GM21381 (cell line): ENCODE data around the gene FNIP2.
A peak's percentile ranks its signal among the peaks of the same experiment; 100 is the strongest.

Experiments used
- ATAC-seq: cut with Tn5 transposase; IDR thresholded peaks from one replicate; pipeline ENCODE4 v1.9.1; 2021; ENCODE audit warnings: mild to moderate bottlenecking, moderate library complexity; ENCODE audit not compliant: unreplicated experiment

Gene FNIP2

DNA sequence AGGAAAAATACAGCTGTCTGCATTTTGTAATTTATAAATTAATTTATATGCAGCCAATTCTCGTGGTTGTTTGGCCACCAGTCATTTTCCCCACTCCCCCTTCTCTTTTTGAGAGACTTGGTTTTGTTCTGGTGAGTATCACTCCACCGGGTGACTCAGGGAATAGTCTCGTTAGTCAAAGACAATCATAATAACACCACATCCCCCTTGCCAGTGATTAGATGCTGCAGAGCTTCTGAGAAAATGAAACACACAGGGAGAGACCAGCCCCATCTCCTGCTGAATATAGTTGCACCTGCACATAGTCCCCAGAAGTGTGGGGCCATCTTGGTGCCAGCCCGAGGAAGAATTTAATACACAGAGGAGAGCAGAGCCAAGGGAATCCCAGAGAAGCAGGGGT is 8.0 kb upstream of the FNIP2 start:
- no peak for ATAC-seq

DNA sequence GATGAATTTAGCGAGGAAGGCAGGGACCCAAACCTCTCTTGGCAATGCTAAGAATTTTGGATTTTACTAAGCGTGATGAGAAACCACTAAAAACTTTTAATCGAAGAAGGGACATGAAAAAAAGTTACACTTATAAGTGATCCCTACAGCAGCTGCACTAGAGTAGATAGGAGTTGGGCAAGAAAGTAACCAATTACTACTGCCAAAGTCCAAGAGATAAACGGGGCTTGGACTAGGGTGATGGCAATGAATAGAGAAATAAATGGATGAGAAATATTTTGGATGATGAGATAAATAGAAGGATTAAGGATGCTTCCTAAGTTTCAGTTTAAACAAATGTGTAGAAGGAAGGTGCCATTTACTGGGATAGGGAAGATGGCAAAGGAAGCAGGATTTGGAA is 6.3 kb upstream of the FNIP2 start:
- no peak for ATAC-seq

DNA sequence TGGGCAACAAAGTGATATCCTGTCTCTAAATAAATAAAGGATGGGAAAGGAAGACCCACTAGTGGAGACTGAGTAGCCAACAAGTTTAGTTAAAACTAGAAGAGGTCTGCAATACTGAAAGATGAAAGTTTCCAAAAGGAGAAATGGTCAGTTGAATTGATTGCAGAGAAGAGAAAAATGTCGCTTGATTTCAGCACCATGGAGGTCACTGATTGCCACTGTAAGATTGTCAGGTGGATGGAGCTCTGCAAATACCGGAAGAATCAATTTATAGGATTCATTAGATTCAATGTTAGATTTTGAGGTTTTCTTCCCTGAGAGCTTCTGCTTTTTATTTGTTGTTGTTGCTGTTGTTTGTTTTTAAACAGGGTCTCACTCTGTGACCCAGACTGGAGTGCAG is 5.4 kb upstream of the FNIP2 start:
- no peak for ATAC-seq

DNA sequence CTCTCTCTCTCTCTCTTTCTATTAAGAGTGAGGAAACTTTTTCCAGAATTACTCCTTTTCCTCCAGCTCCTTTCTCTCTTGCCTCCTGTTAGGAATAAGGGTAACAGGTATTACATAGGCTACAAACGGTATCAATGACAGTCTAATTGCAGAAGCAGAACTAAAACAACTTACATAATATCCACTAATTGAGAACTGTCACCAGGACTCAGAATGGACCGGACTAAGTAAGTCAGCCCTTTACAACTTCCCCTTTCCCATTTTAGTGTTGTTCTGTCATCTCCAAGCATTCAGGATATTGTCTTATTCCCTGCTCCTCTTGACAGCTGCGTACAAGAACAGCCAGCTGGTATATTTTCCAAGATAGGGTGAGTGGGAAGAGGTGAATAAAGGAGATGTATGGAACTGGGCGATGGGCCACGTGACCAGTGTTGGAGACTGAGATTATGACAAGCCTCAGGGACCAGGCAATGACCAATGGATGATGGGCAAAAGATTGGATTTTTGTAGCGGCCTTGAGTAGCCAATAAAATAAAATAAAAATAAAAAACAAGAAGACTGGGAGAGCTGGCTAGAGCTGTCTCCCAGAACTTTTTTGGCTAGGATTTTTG is 2.3 kb upstream of the FNIP2 start:
- no peak for ATAC-seq

DNA sequence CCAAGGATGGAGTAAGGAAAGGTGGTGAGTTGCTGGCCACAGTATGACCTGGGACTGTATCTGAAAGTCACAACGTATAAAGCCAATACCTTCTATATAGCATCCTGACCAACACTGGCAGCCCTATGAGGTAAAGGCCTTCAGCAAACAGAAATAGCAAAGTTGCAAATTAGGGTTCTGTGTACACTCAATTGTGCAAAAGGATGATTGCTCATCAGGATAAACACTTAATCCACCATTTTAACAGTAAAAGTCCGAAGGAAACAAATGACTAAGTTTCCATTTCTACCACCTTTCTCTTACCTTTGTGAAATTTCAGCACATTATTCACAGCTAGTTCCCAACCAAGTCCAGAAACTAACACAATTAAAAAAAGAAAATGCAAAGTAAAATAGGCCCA is 1.4 kb upstream of the FNIP2 start:
- ATAC-seq = no peak

DNA sequence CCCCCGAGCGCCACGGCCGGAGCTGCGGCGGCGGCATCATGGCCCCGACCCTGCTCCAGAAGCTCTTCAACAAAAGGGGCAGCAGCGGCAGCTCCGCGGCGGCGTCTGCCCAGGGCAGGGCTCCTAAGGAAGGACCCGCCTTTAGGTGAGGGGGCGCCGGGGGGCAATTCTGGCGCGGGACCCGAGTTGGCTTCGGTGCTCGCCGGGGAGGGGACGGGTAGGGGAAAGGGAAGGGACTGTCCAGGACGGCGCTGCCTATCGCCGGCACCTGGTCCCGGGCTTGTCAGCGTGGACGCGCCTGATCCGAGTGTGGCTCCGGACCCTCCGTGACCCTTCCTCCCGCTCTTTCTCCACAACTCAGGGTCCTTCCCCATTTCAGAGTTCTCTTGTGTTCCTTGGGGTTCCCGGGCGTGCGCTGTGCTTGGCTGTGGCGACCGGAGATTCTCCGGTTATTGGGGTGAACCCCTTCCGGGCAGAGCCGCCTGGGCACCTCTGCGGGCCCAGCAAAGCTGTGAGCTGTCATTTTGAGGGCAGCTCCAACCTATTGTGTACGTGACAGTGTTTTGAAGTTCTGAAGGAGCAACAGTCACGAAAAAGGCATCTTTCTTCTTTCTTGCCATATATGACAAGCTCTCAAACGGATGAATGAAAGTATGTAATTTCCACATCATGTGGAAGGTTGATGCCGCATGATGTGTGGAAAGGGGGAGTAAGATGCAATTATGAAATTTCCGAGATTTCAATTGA is 522 bp downstream of the FNIP2 start:
- ATAC-seq = peak; percentile 34

DNA sequence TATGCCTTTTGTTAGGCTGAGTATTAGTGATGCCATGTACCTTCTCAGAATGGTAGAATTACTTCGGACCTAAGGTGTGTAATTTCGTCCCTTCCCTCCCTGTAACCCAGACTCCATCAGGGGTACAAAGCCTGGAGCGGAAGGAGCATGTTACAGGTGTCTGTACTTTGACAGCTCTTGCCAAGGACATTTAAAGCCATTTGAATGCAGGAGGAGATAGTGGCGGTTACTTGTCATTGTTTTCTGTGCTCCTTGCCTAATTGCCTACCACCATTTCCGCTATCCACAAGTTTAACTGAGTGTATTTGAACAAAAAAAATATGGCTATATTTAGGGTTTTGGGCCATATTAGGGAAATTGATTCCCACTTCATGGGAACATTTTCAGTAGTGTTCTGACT is 1.8 kb downstream of the FNIP2 start:
- ATAC-seq = no peak

DNA sequence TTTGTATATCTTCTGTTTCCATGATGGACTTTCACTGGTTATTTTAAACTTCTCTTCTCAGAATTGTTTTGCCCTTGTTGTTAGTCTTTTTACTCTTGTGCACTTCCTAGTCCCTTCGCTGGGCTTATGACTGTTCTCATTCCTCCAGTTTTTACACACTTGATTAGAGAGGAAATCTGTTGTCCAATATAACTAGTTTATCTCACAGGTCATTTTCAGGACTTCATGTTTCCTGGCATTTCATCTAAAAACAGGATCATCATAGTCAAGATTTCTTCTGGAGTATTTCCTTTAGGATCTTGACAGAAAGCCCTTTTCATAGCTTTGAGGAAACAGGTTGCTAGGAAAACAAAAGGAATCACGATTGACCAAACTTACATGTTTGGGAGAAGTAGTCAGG is 3.0 kb downstream of the FNIP2 start:
- no peak for ATAC-seq

DNA sequence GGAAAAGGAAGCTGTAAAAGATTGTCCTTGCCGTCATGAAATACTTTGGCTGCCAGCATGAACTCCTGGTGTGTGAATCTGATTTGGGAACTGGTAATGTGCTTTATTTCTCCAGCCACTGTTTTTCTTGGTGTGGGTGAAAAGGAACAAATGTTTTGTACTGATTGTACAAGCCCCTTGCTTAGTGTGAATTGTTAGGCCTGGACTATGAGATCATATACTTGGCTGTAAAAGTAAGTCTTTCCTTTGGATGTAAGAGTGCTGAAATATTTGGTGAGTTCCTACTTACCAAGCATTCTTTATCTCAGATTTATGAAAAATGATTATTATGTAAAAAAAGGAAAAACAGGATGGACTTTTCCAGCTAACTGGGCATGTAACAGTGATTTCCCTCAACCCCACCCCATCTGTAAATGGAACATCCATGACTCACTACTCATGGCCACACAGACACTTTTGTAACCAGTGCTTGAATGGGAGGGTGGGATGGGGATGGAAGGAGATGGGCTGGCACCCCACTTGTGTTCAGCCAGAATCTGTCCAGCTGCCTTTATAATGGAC is 6.3 kb downstream of the FNIP2 start:
- ATAC-seq = no peak

DNA sequence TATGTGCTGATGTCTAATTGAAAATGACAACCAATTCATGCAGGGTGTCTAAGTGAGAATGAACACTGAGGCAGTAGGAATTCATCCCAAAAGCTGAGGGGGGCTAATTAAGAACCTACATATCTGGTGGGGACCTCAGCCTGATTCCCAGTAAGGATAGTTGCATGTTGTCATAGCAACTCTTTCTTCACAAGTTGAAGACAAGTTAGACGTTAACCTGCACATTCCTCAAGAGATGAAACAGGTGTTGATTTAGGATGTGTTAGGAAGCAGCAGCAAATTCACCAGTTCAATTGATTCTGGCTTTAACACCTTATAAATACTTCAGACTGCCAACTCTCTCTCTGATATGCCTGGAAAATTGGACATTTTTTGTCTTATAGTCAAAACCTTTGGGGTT is 7.3 kb downstream of the FNIP2 start:
- no peak for ATAC-seq

DNA sequence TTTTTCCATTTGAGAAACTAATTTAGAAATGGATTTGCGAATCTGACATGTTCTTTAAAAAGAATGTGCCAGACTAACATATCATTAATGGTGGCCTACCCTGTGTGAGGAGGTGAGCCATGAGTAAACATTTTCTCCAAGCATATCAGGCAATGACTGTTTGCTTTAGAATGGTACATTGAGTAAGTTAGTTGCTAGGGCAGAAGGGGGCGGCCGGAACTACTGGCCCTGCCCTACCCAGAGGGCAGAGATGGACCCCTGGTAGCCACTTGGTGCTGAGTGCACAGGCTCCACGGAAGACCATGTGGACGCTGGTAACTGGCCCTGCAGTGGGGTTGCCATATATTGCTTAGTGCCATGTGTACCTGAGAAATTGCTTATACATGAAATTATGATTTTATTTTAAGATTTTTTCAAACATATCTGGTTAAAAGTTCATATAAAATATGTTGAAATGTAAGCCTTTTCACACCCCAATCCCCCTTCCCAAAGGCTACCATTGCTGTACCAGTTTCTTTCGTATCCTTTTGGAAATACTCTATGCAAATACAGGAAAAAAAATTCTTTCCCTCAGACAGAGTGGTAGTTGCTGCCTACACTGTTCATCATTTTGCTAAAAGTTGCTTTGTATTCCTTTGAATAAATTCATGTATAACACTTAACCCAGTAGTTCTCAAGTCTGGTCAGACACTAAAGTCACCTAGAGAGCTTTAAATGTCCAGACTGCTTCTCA is 8.8 kb downstream of the FNIP2 start:
- ATAC-seq = peak; percentile 13

DNA sequence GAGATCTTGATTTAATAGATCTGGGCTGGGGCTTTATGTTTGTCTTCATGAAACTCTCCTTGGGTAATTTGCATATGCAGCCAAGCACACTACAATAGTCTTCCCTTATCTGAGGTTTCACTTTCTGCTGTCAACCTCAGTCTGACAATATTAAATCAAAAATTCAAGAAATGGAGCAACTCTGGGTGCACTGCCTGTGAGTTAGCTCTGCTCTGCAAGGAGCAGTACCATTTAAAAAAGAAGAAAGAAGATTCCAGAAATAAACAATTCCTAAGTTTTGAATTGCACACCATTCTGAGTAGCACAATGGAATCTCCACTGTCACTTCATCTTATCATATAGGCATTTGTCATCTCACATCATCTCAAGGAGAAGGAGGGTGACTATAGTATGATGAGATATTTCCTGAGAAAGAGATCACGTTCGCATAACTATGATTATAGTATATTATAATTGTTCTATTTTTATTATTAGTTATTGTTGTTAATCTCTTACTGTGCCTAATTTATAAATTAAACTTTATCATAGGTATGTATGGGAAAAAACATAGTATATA is 9.4 kb downstream of the FNIP2 start:
- ATAC-seq = peak; percentile 96

DNA sequence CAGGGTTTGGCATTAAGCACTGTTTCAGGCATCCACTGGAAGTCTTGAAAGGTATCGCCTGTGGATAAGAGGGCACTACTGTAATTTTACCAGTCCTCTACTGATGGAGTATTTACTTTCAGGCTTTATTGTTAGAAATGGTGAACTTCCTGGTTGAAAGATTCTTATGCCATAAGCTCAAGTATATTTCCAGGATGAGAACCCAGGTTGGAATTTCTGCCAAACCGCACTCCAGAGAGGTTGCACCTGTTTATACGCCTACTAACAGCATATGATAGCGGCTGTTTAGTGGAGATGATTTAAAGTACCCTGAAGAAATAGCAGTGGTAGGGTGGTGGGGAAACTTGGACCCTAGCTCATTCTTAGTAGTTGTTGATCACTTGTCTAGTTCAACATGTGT is 9.9 kb downstream of the FNIP2 start:
- ATAC-seq = no peak

DNA sequence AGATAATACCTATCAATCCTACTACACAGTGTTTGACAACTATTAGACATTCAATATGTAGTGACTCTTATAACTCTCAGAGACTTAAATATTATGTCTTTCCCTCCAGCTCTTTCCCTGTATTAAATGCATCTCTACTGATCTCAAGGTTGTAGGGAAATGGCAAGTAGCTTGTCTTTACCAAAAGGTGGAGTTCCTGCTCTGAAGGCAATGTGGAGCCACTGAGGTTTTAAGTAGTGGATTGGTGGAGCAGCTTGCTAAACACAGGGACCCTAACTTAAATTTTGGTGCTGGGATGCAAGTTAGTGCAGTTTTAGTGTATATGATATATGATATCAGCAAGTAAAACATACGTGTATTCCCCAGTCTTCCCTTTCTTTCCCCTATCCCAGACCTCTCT is 13.1 kb downstream of the FNIP2 start:
- ATAC-seq = no peak

DNA sequence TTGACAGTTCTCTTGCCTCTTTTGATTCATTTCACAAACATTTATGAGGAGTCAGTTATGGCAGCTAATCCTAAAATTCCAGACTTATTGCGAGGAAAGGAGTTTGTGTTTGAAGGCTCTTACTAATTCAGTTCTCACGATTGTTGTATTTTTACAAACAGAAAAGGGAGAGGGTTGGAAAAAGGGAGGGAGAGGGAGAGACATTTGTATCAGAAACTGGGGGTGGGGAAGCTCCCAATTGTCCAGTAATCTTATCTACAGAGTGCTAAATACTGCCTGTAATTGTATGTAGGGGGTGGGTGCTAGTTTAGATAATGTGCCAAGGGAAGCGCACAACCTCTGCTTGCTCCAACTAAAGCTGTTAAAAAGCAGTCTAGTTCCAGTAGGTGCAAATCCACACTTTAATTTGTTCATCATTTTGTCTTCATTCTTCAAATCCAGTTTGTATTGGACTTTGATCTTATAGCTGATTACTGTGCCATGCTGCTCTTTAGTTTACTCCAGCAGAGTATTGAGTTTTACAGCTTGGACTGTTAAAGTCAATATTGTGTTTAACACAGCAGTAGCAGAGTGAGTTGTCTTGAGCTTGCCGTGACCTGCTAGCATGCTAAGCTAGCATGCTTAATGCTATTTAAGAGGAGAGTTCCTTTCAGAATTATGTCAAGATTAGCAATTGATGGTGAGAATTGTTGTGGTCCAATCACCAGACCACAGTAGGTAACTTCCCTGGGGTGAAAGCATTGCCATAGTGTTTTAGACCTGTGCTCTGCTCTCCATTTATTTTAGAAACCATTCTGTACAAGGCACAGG is 13.9 kb downstream of the FNIP2 start:
- peak; percentile 51 for ATAC-seq

DNA sequence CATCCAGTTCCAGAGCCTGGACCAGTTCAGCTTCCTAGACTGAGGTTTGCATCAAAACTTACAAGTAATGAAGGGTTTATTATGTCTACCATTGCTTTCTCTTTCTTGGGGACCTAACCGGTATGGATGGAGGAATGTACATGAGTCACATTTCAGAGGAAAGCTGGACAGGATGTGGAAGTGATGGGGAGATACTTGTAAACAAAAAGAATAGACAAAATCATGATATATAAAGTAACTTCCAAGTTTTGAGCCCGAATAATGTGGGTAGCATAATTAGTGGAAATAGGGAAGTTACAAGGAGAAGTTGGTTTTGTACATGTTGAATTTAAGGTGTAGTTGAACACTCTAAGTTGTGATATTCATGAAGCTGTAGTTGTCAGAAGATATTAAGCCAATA is 15.0 kb downstream of the FNIP2 start:
- ATAC-seq = no peak

DNA sequence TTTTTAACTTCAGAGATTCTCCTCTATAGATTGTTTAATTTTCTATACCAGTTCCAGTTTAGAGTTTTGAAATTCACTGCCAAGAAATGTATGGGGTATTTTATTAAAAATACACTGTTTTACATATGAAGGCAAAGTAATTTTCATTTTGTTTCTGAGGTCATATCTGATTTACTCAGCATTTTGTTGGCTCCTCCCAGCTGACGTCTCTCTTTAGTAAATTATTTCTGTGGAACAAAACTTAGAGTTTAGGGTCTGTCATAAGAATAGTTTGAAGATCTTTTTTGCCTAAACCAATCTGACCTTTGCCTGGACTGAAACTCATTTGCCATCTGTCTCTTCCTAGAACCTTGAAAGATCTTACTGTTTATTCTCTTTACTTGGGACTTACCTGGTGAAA is 16.9 kb downstream of the FNIP2 start:
- no peak for ATAC-seq

DNA sequence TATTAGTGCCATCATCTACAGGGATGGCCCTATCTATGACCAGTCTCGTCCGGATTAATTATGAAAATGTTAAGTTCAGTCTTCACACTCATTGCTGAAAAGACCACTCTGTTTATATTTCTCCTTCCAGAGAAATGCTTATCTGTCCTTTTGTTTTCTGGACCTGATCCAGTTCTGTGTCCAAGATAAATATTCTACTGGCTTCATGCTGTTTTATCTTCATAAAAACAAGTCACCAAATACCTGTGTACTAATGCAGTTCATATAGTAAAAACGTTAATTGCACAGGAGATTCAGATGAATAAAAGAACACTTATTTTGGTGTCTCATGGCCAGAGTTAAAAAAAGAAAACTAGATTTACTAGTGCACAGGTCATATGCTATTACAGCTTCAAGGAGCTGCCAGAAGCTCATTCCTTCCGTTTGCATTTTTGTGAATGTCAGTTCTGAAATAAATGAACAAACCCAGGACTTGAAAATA is 17.3 kb downstream of the FNIP2 start:
- no peak for ATAC-seq

DNA sequence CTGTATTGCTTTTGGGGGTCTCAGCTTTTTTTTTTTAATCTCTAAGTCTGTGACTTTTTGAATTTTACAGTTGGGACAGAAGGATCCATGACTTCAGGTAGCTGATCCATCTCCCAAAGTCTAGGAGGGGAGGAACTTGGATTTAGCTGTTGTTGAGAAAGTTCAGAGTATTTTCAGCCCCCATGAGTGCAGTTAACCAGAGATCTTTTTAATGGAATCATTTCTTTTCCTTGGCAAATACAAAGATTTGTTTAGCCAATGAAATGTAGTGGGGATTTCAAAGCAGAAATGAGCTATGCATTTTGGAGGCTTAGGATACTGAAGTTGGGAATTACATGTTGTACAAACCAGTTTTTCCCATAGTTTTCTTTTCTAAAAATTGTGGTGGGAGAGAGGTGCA is 18.1 kb downstream of the FNIP2 start:
- ATAC-seq = no peak

DNA sequence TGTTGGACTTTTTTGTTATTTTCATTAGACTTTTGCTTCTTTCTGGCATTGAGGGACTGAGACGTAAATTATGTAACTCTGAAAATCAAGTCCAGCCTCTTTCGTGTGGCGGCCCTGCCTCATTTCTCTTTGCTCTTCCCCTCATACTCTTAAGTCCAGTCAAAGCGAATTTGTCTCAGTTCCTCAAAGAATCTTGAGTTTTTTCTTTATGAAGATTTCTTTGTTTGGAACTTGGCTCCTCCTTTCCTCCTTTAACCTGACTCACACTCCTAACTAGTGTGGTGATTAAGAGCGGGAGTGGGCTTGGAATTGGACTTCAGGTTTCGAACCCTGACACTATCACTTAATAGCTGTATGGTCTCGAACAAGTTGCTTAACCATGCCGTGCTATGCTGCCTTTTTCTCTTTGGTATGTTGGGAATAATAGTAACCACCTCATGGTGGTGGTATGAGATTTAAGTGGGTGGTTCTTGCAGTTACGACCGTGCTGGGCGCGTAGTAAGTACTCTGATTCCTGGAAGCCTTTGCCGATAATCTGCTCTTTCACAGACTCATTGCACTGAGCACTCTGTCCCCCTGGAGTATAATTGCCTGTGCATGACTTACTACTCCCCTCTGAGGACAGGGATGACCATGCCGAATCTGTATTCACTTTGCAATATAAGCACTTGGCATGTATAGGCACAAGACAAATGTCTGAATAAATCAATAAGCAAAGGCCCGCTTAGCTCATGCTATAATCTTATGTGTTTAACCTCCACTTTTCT is 19.1 kb downstream of the FNIP2 start:
- ATAC-seq = no peak
